ENCODE measurements around the gene ZBTB18.
"Not testable (repeated sequence)": the region's sequence is repeated elsewhere in the genome, so short reads cannot be mapped to it uniquely, and the experiment has no call there.

Gene ZBTB18

DNA sequence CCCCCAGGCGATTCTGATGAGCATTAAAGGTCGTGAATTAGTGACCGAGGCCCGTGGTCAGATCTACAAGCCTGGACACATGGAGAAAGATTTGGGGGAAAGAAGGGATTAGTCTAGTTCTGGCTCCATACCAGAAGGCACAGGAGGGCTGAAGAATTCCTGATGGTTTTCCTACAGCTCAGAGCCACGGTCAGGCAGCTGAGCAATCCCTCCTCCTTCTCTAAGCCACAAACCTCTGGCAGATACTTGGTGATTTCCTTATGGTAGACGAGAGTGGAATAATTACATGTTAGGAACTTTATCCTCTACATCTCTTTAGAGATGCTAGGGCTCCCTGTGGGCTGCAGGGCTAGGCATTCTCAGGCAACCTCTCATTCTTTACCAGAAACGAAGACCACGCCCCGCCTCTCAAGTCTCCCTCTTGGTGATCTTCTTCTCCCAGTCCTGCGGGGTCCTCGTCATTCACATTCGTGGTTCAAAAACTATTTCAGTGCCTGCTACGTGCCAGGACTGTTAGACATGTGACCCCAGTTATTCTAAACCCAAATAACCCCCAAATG, 20.5 kb upstream of the ZBTB18 start:
- DNase-seq (ENCODE audit: low spot score), result no peak
- ChIA-PET POLR2A (ENCODE audit: low non-redundant PET) (no interaction called here), CTCF (no interaction called here)
- H3K27ac ChIP-seq, result no peak overlapping the region
- TF ChIP-seq, protein P1, sequence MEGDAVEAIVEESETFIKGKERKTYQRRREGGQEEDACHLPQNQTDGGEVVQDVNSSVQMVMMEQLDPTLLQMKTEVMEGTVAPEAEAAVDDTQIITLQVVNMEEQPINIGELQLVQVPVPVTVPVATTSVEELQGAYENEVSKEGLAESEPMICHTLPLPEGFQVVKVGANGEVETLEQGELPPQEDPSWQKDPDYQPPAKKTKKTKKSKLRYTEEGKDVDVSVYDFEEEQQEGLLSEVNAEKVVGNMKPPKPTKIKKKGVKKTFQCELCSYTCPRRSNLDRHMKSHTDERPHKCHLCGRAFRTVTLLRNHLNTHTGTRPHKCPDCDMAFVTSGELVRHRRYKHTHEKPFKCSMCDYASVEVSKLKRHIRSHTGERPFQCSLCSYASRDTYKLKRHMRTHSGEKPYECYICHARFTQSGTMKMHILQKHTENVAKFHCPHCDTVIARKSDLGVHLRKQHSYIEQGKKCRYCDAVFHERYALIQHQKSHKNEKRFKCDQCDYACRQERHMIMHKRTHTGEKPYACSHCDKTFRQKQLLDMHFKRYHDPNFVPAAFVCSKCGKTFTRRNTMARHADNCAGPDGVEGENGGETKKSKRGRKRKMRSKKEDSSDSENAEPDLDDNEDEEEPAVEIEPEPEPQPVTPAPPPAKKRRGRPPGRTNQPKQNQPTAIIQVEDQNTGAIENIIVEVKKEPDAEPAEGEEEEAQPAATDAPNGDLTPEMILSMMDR (conservative IDR thresholded peaks at IDR 0.05; ENCODE audit: low read depth), result no peak

DNA sequence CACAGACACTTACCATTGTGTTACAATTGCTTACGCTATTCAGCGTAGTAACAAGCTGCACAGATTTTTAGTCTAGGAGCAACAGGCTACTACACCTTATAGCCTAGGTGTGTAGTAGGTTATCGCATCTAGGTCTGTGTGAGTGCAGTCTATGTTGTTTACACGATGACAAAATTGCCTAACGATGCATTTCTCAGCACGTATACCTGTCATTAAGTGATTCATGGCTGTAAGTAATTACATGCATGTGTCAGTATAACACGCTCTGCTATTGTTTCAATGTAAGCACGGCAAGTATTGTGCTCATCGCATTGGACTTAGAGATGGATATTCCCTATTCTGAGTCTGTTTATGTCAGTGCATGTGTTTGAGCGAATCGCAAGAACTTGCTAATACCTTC, 15.7 kb upstream of the ZBTB18 start:
- ChIA-PET CTCF (no interaction called here), POLR2A (ENCODE audit: low non-redundant PET) (no interaction called here)
- no peak for DNase-seq (ENCODE audit: low spot score)
- TF ChIP-seq, protein P1 (conservative IDR thresholded peaks at IDR 0.05; ENCODE audit: low read depth), result no peak
- H3K27ac ChIP-seq, result no peak overlapping the region

DNA sequence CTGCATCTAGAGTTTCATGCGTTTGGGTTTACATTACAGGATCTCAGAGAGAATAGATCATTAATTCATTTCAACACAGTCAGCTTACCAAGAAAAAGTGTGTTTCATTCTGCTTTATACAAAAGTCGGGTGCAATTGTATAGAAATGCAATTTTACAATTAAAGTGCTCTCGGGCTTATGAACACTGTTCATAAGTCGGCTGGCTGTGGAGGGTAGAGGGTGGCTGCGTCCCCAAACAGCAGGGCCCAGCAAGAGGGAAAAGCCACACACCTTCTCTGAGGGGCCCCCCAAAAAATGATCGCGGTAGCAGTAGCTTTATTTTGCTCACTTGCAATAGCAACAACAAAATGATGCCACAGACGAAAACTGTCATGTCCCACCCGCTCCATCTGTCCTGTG, 13.8 kb upstream of the ZBTB18 start:
- POLR2A ChIA-PET (ENCODE audit: low non-redundant PET), result no interaction called here
- no peak overlapping the region for H3K27ac ChIP-seq
- CTCF ChIA-PET, result no interaction called here
- TF ChIP-seq, protein P1 (conservative IDR thresholded peaks at IDR 0.05; ENCODE audit: low read depth), result no peak
- no peak for DNase-seq (ENCODE audit: low spot score)

DNA sequence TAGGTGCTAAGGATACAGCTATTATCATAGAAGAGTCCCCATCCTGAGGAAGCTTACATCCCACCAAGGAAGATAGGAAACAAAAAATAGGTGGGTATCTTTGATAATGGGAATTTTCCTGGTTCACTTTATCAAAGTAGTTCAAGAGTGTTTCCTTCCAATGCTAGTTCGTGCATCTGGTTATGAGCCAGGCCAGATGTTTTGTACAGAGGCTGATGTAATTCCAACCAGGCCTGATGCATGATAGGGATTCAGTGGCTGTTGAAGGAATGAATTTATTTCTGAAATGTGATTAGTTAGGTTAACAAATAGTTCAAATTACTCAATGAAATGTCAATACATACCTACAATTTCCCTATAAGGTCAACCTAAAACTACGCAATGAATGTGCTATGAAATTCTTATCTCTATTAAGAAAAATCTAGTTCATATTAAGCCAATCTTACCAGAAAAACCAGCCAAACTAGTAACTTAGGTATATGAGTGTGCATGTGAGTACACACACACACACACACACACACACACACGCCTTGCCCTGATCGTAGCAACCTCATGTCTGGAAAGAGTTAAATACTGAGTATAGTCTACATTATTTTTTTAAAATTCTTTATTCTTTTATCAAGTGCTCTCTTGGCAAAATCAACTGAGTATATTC, 9.5 kb upstream of the ZBTB18 start:
- POLR2A ChIA-PET (ENCODE audit: low non-redundant PET), result no interaction called here
- TF ChIP-seq, protein P1 (conservative IDR thresholded peaks at IDR 0.05; ENCODE audit: low read depth), result no peak

DNA sequence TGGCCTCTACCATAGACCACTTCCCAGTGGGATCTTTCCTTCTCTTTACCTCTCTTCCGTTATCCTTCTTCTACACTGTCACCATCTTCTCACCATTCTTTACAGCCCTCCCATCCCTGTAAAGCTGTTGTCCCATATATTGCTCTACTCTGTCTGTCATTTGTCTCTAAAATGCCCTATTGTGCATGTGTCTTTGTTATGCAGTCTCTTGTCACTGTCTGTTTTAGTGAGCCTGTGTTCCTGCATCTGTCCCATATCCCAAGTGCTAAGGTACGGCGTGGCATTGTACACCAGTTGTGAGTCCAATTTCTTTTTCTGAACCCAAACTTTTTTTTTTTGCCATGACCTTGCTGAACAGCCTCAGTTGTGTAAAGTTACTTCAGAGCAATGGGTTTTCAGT, 8.8 kb upstream of the ZBTB18 start:
- ChIA-PET CTCF (interaction anchor here (0.7 kb wide), 1 partner anchor 81 kb away, joined by 3 read pairs; no protein-coding TSS in a partner anchor), POLR2A (ENCODE audit: low non-redundant PET) (no interaction called here)
- DNase-seq (ENCODE audit: low spot score), result no peak
- TF ChIP-seq, protein P1 (conservative IDR thresholded peaks at IDR 0.05; ENCODE audit: low read depth), result no peak
- no peak overlapping the region for H3K27ac ChIP-seq

More for the DNA sequence above, 9.5 kb upstream of the ZBTB18 start:
- H3K27ac ChIP-seq, result no peak overlapping the region
- no peak for DNase-seq (ENCODE audit: low spot score)
- CTCF ChIA-PET, result interaction anchor here (0.7 kb wide), 2 partner anchors 37 to 81 kb away, joined by 3 to 6 read pairs; no protein-coding TSS in a partner anchor

DNA sequence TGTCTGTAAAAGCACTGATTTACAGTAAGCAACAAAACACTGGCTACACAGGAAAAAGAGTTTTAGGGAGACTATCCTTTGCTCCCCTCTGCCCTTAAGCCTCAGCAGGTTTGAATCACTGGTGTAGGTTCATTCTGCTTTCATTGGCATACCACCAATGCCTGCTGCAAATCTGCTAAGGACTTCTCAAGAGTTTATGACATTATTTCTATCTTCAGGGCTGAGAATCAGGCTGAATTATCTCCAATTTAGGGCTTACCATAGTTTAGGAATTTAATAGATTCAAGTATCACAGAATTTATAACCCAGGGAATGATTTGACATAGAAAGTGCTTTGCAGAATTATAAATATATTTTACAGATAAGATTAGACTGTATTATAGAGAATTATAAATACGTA, 6.7 kb upstream of the ZBTB18 start:
- DNase-seq (ENCODE audit: low spot score), result no peak
- no peak overlapping the region for H3K27ac ChIP-seq
- ChIA-PET CTCF (no interaction called here), POLR2A (ENCODE audit: low non-redundant PET) (no interaction called here)
- TF ChIP-seq, protein P1 (conservative IDR thresholded peaks at IDR 0.05; ENCODE audit: low read depth), result no peak

DNA sequence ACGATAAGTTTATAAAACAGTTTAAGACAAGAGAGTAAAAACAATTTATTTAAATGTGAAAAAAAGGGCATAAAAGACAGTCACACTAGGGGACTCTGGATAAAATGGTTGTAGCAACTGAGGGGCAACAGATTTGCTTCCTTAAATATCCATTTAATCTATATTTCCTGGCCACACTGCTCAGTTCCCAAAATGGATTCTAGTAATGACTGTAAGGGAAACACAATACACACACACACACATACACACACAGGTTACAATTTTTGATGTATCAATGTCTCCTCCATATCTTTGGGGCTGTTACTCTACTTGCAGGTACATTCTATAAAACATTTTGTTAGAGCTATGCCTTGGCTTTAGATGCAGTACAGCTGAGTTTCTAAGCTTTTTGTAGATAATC, 4.8 kb upstream of the ZBTB18 start:
- DNase-seq (ENCODE audit: low spot score); POLR2A ChIA-PET (ENCODE audit: low non-redundant PET); H3K27ac ChIP-seq; CTCF ChIA-PET: not testable (repeated sequence)

Measured in RWPE1 (cell line).